Suprapubic skin (tissue), 4 donors: ENCODE results near the gene FCHO2.

Source experiments
- EP300 ChIP-seq: sonication (generic); formaldehyde crosslinking; IDR thresholded peaks from one replicate; pipeline ENCODE4 v1.6.1; 2017; ENCODE audit warnings: antibody characterized with exemption
- POLR2A ChIP-seq, 2 donors: fragments of 450-650 bp; IDR thresholded peaks; one replicate each; pipeline ENCODE4 v1.6.1; 2017; ENCODE audit warnings: antibody characterized with exemption in 2 of 2, mild to moderate bottlenecking in 2 of 2, moderate library complexity in 2 of 2
- POLR2AphosphoS5 ChIP-seq, 3 donors: sonication (generic); formaldehyde crosslinking; IDR thresholded peaks; one replicate each; pipeline ENCODE4 v1.6.1; 2017; ENCODE audit warnings: antibody characterized with exemption in 3 of 3
- TF ChIP-seq, protein P1 (sequence below), 2 donors: fragments of 200-600 bp in 1 of 2; fragments of 450-650 bp in 1 of 2; sonication (generic) in 1 of 2; IDR thresholded peaks; one replicate each; pipeline ENCODE4 v1.5.1; 2016 to 2019; ENCODE audit warnings: antibody characterized with exemption in 2 of 2, mild to moderate bottlenecking in 1 of 2, moderate library complexity in 1 of 2

DNA sequence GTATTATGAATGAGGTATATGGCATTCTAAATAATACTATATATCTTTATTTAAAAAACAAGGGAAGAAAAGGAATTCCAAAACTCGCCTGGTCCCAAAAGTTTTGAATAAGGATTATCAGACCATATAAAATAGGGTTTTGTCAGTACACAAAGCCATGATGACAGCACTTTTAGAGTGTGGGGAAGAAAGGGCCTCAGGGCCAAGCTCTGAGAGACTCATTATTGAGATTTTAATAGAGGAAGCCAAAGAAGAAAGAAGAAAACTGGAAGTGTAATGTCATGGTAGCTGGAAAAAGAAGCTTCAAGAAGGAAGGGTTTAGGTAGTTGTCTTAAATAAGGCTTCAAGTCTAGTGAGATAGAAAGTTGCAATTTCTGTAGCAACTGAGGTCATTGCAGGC, 53.0 kb downstream of the FCHO2 start:
- TF ChIP-seq POLR2A (IDR thresholded peaks at IDR 0.05) (no peak), EP300 (no peak), POLR2AphosphoS5 (IDR thresholded peaks at IDR 0.05) (no peak)
- TF ChIP-seq, protein P1, sequence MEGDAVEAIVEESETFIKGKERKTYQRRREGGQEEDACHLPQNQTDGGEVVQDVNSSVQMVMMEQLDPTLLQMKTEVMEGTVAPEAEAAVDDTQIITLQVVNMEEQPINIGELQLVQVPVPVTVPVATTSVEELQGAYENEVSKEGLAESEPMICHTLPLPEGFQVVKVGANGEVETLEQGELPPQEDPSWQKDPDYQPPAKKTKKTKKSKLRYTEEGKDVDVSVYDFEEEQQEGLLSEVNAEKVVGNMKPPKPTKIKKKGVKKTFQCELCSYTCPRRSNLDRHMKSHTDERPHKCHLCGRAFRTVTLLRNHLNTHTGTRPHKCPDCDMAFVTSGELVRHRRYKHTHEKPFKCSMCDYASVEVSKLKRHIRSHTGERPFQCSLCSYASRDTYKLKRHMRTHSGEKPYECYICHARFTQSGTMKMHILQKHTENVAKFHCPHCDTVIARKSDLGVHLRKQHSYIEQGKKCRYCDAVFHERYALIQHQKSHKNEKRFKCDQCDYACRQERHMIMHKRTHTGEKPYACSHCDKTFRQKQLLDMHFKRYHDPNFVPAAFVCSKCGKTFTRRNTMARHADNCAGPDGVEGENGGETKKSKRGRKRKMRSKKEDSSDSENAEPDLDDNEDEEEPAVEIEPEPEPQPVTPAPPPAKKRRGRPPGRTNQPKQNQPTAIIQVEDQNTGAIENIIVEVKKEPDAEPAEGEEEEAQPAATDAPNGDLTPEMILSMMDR (IDR thresholded peaks at IDR 0.05): no peak
